IgD-negative memory B cell (primary cell): ENCODE data around the gene EVPL. TPM values are rescaled to one million over a fixed set of nuclear protein-coding genes. Genes with fewer than 3 reads are reported as not detected.
"Not testable (repeated sequence)": the region's sequence is repeated elsewhere in the genome, so short reads cannot be mapped to it uniquely, and the experiment has no call there.

Experiments used
- H3K27ac Mint-ChIP-seq, 3 donors: one replicate each; pipeline ENCODE4 v1.8.0; 2020 to 2022; ENCODE audit warnings: mild to moderate bottlenecking in 3 of 3, mixed read lengths in 3 of 3, moderate library complexity in 1 of 3
- H3K27me3 Mint-ChIP-seq: one replicate; pipeline ENCODE4 v1.8.0; 2021; ENCODE audit warnings: mixed read lengths
- H3K36me3 Mint-ChIP-seq: one replicate; pipeline ENCODE4 v1.8.0; 2020; ENCODE audit warnings: mild to moderate bottlenecking, mixed read lengths
- H3K4me1 Mint-ChIP-seq, 3 donors: one replicate each; pipeline ENCODE4 v1.8.0; 2020 to 2022; ENCODE audit warnings: mixed read lengths in 3 of 3, mild to moderate bottlenecking in 1 of 3
- H3K4me3 Mint-ChIP-seq, 4 donors: one replicate each; pipeline ENCODE4 v1.8.0; 2020 to 2022; ENCODE audit warnings: mild to moderate bottlenecking in 4 of 4, mixed read lengths in 4 of 4, moderate library complexity in 3 of 4
- H3K9me3 Mint-ChIP-seq, 3 donors: one replicate each; pipeline ENCODE4 v1.8.0; 2020 to 2021; ENCODE audit warnings: mixed read lengths in 3 of 3, mild to moderate bottlenecking in 1 of 3
- polyA plus RNA-seq: library from polyadenylated mRNA; unstranded; fragments of 300-500 nt; fragmentation: Illumina TruSeq; gene quantifications from one replicate; pipeline ENCODE4 v1.2.3, GENCODE V29; 2021

The EVPL gene
- polyA plus RNA-seq, 1 donor from 2014 or later: not detected

DNA sequence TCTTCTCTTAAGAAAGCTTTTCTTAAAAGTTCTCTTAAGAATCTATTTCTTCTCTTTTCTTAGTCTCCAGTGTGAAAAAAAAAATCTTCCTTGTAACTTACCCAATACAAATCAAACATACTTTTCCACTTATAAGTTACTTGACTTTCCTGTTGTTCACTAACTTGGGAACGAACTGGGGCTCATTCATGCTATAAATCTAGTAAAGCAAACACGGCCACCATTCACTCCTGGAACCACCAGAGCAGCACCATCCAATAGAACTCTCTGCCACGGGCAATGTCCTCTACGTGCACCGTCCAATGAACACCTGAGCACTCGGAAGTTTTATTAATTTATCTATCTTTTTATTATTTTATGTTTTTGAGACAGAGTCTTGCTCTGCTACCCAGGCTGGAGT lies 24.5 kb upstream of the EVPL start:
- Mint-ChIP-seq H3K27ac (no peak overlapping the region), H3K36me3 (no peaks in the 10 kb centered on the region), H3K4me3 (no peak overlapping the region), H3K4me1 (peaks cover 6 to 7% (median 6%) of the 10 kb centered on the region in 3 donors), H3K27me3 (no peaks in the 10 kb centered on the region), H3K9me3 (no peaks in the 10 kb centered on the region)

DNA sequence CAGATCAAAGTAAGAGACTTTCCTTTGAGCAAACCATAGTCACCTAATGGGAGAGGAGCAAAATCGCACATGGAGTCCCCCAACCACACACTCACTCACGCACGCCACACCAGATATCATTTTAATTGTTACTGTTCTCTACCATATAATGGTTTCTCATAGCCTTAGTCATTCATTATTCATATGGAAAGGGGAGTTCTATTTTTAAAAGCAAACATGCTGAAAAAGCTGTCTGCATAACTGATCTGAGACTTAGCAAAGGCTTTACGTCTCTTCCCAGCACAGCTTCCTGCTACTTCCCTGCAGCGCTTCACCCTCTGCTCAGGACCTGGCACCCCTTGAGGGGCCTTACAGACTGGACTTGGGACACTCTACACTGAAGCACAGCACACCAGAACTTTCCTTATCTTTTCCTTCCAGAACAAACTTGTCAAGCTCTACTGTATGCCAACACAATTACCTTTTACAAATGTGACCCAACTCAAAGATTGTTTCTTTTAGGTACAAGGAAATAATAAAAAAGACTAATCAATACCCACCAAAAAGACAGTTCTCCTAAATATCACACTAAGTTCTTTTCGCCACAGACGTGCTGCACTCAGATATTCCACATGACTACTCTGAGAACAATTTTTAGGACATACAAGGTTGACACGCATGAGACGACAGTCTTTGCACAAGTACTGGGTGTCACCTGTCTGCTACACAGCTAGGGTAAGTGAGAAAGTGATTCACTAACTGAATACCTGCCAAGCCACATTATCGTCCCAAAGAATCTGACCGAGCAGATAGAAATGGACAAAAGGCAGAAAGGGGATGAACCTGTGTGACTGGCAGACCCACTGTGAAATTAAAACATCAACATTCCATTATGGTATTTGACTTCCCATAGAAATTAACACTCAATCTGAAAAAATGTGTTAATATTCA lies 23.7 kb upstream of the EVPL start:
- Mint-ChIP-seq H3K4me3 (no peak overlapping the region), H3K36me3 (no peaks in the 10 kb centered on the region), H3K27me3 (no peaks in the 10 kb centered on the region), H3K27ac (no peak overlapping the region), H3K9me3 (no peaks in the 10 kb centered on the region), H3K4me1 (peaks cover 6 to 7% (median 6%) of the 10 kb centered on the region in 3 donors)

DNA sequence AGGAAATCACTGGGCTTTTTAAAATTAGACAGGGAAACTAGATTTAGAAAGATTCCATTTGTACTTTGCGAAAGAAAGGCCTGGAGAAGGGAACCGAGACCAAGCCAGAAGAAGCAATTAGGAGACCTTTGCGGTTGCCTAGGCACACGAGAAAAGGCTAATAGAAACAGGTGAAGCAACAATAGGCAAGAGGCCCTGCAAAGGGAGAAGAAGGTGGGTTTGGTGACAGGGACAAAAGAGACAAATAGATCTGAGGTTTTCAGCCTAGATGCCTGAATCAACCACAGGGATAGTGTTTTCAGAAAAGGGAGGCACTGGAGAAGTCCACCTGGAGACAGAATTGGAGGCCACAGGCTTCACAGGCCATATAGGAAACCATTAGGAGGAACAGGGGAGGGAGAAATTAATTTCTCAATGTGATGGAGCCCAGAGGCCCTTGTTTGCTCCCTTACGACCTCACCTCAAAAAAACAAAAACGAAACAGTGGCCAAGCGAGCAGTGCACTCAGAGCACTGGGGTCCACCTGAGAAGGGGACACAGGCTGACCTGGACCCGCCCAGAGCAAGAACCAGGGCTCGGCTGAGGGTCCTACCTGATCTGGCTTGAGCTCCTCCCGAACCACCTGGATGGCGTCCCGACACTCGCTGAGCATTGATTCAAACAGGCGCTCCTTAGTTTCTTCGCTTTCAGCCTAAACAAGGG lies 22.9 kb upstream of the EVPL start:
- peak overlapping the region in 1 of 3 donors; percentile 13 for H3K27ac Mint-ChIP-seq
- H3K36me3 Mint-ChIP-seq: no peaks in the 10 kb centered on the region
- H3K27me3 Mint-ChIP-seq: no peaks in the 10 kb centered on the region
- no peak overlapping the region for H3K4me3 Mint-ChIP-seq
- H3K9me3 Mint-ChIP-seq: no peaks in the 10 kb centered on the region
- H3K4me1 Mint-ChIP-seq: peaks cover 6 to 7% (median 6%) of the 10 kb centered on the region in 3 donors

DNA sequence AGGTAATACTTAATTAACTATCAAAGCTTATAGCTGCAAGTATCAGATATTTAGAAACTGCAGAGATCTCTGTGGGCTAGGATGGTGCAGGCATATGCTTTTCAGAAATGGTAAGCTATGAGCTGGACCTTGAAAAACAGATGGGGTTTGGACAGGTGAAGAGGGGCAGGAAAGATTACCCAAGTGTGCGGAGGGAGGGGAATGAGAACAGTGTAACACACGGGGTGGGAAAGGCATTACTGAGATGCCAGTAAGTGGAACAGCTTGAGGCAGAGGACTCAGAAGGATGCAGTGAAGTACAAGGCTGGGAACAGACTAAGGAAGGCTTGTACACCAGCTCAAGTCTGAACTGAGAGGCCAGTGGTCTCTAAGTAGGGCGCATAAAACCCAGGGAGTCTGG lies 22.1 kb upstream of the EVPL start:
- no peaks in the 10 kb centered on the region for H3K36me3 Mint-ChIP-seq
- H3K27ac Mint-ChIP-seq: no peak overlapping the region
- no peaks in the 10 kb centered on the region for H3K9me3 Mint-ChIP-seq
- peaks cover 6 to 7% (median 6%) of the 10 kb centered on the region in 3 donors for H3K4me1 Mint-ChIP-seq
- no peaks in the 10 kb centered on the region for H3K27me3 Mint-ChIP-seq
- no peak overlapping the region for H3K4me3 Mint-ChIP-seq

DNA sequence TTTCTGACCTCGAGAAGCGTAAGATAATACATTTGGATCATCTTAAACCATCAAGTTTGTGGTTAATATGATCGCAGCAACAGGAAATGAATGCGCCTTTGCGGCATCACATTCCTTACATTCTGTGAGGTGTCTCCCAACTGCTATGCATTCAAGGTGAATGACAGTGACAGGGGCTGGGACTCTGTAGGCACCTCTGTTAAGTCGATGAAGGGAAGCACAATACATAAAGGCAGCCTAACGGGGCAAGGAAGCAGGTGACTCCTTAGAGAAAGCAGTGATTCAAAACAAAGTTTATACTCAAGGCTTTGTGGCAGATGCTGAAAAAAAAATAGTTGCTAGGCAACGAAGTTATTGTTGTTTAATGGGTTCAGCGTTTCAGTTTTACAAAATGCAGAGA lies 21.6 kb upstream of the EVPL start:
- Mint-ChIP-seq H3K4me3 (no peak overlapping the region), H3K27ac (no peak overlapping the region), H3K36me3 (no peaks in the 10 kb centered on the region)

DNA sequence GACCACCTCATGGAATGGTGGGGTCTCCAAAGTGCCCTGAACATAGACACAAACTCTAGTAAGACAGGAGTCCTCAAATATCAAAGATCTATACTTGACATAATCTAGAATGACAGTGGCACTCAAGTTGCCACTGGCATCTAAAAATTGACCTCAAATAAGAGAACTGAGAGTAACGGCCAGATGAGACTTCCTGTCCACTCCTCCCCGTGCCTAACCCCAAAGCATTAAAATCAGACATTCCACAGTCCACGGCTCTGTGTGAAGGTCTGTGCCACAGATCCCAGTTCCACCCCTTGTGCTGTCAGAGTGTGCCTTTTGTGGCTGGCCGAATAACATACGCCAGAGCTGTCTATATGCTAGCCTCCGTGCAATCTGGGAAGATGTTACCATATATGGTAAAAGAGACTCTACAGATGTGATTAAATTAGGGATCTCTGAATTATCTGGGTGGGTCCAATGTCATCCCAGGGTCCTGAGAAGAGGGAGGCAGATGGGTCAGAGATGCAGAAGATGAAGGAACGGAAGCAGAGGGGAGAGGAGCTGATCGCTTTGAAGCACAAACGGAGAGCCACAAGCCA lies 21.0 kb upstream of the EVPL start:
- H3K4me1 Mint-ChIP-seq: peaks cover 6 to 7% (median 6%) of the 10 kb centered on the region in 3 donors
- H3K27ac Mint-ChIP-seq: peak overlapping the region in 1 of 3 donors; percentile 7
- no peaks in the 10 kb centered on the region for H3K36me3 Mint-ChIP-seq
- H3K9me3 Mint-ChIP-seq: no peaks in the 10 kb centered on the region
- H3K4me3 Mint-ChIP-seq: no peak overlapping the region
- H3K27me3 Mint-ChIP-seq: no peaks in the 10 kb centered on the region

More for the DNA sequence above, 21.6 kb upstream of the EVPL start:
- Mint-ChIP-seq H3K4me1 (peaks cover 6 to 7% (median 6%) of the 10 kb centered on the region in 3 donors), H3K27me3 (no peaks in the 10 kb centered on the region), H3K9me3 (no peaks in the 10 kb centered on the region)

DNA sequence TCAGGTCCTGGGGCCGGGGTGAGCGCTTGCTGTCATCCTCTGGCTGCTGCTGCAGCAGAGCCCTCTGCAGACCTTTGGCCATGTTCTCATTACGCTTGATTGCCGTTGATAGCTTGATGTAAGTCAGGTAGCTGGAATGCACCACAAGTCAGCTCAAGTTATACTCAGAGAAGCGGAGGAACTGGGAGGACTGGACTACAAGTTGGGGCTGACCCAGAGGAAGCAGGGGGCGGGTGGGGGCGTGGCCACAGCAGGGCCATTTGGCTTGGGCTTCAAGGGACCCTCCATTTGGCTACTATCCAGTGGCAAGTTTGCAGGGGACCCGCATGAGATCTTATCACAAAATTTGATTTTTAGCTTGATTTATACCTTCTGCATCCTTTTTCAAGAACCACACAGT lies 19.0 kb upstream of the EVPL start:
- Mint-ChIP-seq H3K4me3 (no peak overlapping the region), H3K36me3 (no peaks in the 10 kb centered on the region), H3K27ac (no peak overlapping the region), H3K9me3 (no peaks in the 10 kb centered on the region), H3K4me1 (peaks cover 5 to 6% (median 6%) of the 10 kb centered on the region in 3 donors), H3K27me3 (no peaks in the 10 kb centered on the region)

DNA sequence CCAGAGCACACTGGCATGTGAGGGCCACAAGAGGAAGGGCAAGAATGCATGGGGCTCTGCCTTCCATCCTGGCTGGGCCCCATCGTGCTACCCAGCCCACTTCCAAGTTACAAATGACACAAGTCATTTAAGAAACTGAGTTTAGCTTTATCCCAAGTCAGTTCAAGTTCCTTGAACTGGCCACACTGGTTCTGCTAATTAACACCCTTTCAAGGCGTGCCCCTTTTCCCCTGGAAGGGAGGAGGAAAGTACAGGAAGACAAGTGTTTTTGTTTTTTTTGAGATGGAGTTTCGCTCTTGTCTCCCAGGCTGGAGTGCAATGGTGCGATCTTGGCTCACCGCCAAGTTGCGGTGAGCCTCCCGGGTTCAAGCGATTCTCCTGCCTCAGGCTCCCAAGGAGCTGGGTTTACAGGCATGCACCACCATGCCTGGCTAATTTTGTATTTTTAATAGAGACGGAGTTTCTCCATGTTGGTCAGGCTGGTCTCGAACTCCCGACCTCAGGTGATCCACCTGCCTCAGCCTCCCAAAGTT lies 17.4 kb upstream of the EVPL start:
- not testable (repeated sequence) for H3K36me3 Mint-ChIP-seq, H3K4me1 Mint-ChIP-seq, H3K27ac Mint-ChIP-seq, H3K4me3 Mint-ChIP-seq, H3K27me3 Mint-ChIP-seq, H3K9me3 Mint-ChIP-seq

DNA sequence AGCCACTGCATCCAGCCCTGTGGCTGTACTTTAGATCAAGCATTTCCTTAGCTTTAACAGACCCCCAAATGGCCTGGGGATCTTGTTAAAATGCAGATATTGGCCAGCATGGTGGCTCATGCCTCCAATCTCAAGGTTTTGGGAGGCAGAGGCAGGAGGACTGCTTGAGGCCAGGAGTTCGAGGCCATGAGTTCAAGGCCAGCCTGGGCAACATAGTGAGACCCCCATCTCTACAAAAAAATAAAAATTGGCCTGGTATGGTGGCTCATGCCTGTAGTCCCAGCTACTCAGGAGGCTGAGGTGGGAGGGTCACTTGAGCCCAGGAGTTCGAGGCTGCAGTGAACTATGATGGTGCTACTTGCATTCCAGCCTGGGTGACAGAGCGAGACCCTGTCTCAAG lies 15.8 kb upstream of the EVPL start:
- not testable (repeated sequence) for H3K9me3 Mint-ChIP-seq, H3K4me3 Mint-ChIP-seq, H3K4me1 Mint-ChIP-seq, H3K27me3 Mint-ChIP-seq, H3K27ac Mint-ChIP-seq, H3K36me3 Mint-ChIP-seq

DNA sequence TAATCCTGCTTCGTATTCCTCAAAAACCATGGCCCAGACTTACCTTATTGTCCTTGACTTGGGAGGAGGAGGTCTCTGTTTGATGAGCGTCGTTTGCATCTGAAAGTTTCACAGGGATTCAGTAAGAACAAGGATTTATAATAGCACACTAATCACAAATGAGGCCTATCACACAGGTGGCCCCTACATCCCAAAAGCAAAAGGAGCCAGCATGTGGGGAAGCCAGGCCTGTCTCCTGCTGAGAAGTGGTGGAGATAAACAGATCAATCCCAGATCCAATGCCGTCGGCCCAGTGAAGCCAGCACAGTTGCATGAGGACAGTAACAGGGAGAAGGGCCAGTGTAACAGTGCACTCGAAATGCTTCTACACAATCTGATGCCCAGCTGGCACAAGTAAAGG lies 13.3 kb upstream of the EVPL start:
- Mint-ChIP-seq H3K9me3 (no peaks in the 10 kb centered on the region), H3K27me3 (no peaks in the 10 kb centered on the region), H3K4me1 (no peaks in the 10 kb centered on the region), H3K4me3 (no peak overlapping the region), H3K27ac (peak overlapping the region in 1 of 3 donors; percentile 47), H3K36me3 (peaks cover 2% of the 10 kb centered on the region)

DNA sequence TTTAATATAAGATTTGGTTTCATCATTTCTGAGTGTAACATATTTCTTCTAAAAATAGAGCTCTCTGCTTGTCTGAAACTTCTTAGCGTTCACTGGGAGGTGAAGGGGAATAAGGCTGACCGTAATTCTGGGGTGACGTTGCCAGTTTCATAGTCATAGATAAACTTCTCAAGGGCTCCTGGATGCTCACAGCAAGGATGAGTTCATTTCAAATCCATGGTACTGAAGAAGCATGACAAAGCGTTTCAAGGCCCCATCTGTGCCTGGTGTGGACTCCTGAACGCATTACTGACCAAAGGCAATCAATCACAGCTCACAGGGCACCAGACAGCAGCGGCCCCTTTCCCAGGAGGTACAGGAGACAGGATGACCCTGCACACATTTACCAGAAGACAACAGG lies 12.0 kb upstream of the EVPL start:
- Mint-ChIP-seq H3K27ac (no peak overlapping the region), H3K9me3 (no peaks in the 10 kb centered on the region), H3K27me3 (no peaks in the 10 kb centered on the region), H3K36me3 (peaks cover 2% of the 10 kb centered on the region), H3K4me1 (no peaks in the 10 kb centered on the region), H3K4me3 (no peak overlapping the region)

DNA sequence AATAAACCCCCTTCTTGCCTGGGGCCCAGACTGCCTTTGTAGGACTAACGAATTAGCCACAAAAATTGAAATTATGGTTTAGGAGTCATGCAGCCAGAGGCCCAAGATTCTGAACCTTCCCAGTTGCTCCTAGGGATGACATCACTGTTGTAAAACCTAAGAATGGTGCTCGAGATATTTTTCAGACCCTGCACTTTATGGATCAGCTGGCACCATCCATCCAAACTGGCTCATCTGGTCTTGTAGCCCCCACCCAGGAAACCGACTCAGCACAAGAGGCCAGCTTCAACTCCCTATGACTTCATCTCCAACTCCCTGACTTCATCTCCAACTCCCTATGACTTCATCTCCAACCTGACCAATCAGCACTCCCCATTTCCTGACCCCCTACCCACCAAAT lies 10.9 kb upstream of the EVPL start:
- H3K36me3 Mint-ChIP-seq: peaks cover 2% of the 10 kb centered on the region
- no peaks in the 10 kb centered on the region for H3K9me3 Mint-ChIP-seq
- no peak overlapping the region for H3K4me3 Mint-ChIP-seq
- H3K4me1 Mint-ChIP-seq: no peaks in the 10 kb centered on the region
- no peaks in the 10 kb centered on the region for H3K27me3 Mint-ChIP-seq
- peak overlapping the region in 1 of 3 donors; percentile 88 for H3K27ac Mint-ChIP-seq

DNA sequence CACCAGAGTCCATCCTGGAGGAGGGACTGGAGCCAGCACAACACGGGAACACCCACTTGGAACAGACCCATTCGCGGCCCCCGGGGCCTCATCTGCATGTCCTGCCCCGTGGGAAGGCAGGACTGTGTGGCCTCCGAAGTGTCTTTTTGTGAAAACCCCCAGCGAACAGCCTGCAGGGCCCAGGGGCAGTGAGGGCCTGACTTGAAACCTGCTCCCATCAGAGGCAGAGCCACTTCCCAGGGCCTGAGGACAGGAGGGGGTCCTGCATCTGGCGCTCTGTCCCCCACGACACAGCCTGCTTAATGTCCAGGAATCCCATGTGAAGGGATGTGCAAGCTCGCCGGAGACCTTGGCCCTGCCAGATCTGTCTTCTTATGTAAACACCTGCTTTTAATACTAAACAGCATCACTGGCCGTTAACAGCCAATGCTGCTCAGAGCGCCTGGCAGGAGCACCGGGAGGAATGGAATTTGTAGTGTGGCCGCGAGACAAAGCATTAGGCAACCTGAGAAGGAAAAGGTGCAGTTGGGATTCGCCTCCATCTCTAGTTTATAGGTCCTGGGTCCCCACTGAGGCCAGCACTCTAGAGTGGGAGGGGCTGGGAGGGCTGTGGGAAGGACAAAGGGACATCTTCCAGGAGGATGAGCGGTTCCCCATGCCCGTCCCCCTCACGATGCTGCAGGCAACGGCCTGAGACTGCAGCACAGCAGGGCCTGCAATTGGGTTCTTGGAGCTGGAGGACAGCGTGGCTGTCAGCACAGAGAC lies 9.6 kb upstream of the EVPL start:
- Mint-ChIP-seq H3K9me3 (no peaks in the 10 kb centered on the region), H3K36me3 (peaks cover 2% of the 10 kb centered on the region), H3K4me1 (no peaks in the 10 kb centered on the region), H3K27ac (no peak overlapping the region), H3K4me3 (no peak overlapping the region), H3K27me3 (no peaks in the 10 kb centered on the region)

DNA sequence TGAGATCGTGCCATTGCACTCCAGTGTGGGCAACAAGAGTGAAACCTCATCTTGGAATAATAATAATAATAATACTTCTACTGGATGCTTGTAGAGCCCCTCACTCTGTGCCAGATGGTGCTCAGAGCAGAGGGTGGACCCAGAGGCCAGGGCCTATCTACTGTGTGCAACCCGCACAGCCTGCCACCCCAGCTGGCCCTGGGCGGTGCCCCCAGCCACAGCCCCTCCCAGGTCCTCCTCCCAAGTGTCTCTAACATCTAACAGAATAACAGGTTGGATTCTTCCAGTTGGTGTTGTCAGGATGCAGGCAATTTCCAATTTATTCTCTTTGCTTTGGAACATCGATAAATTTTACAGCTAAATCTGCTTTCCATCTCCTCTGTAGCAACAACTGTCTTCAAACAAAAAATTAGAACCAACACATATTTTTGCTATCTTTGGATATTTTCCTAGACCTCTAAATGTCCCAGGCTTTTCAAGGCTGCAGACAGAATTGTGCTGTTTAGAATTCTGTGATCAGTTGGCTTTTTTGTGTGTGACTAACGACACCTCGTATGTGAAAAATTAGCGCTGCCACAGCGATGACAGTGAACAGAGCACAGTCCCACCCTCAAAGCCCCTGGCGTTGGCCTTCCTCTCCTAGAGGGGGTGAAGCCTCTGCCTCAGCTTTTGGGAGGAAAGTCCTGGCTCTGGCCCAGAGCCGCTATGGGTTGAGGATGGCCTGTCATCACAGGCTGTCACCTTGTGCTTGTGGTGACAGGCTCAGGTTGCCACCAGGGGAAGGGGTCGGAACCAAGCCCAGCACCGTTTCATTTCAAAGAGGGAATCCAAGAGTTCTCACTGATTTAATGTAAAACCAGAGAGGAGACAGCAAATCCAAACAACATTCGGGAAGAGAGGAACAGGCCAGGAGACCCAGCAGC lies 7.6 kb upstream of the EVPL start:
- Mint-ChIP-seq H3K27me3 (no peaks in the 10 kb centered on the region), H3K9me3 (no peaks in the 10 kb centered on the region), H3K4me1 (peaks cover 0 to 3% (median 2%) of the 10 kb centered on the region in 3 donors), H3K27ac (no peak overlapping the region), H3K4me3 (no peak overlapping the region), H3K36me3 (peaks cover 2% of the 10 kb centered on the region)
